GM21515 (cell line): ENCODE data around the gene LMX1B.

Experiments used
- ATAC-seq: cut with Tn5 transposase; IDR thresholded peaks from one replicate; pipeline ENCODE4 v1.9.1; 2021; ENCODE audit not compliant: unreplicated experiment

LMX1B gene

GRCh38 chr9:126604059-126605055 is 9.4 kb upstream of the LMX1B start:
- no peak for ATAC-seq

- ATAC-seq: no peak
These were observed 7.8 kb upstream of the LMX1B start for GRCh38 chr9:126605792-126606482.

GRCh38 chr9:126606483-126606870 is 7.3 kb upstream of the LMX1B start:
- ATAC-seq: no peak

GRCh38 chr9:126607086-126607485 is 6.6 kb upstream of the LMX1B start:
- ATAC-seq: no peak

GRCh38 chr9:126607731-126608130 is 6.0 kb upstream of the LMX1B start:
- ATAC-seq: no peak

GRCh38 chr9:126608551-126608950 is 5.2 kb upstream of the LMX1B start:
- ATAC-seq: no peak

GRCh38 chr9:126609191-126609590 is 4.5 kb upstream of the LMX1B start:
- ATAC-seq: no peak

- ATAC-seq: no peak
These were observed 3.9 kb upstream of the LMX1B start for GRCh38 chr9:126609711-126610388.

GRCh38 chr9:126611193-126611591 is 2.5 kb upstream of the LMX1B start:
- ATAC-seq: no peak

- ATAC-seq: peak; percentile 48
These were observed 2.0 kb upstream of the LMX1B start for GRCh38 chr9:126611592-126612325.

GRCh38 chr9:126612326-126612812 is 1.4 kb upstream of the LMX1B start:
- ATAC-seq: no peak

- no peak for ATAC-seq
These were observed 701 bp upstream of the LMX1B start for GRCh38 chr9:126612813-126613641.

- ATAC-seq: no peak
These were observed 343 bp downstream of the LMX1B start for GRCh38 chr9:126614088-126614454.

- ATAC-seq: no peak
These were observed 922 bp downstream of the LMX1B start for GRCh38 chr9:126614455-126615244.

GRCh38 chr9:126615245-126615790 is 1.6 kb downstream of the LMX1B start:
- no peak for ATAC-seq

GRCh38 chr9:126615791-126616447 is 2.2 kb downstream of the LMX1B start:
- no peak for ATAC-seq

- ATAC-seq: no peak
These were observed 2.8 kb downstream of the LMX1B start for GRCh38 chr9:126616521-126616976.
